Measurements from ENCODE around the gene SNRNP40. TPM values are rescaled to one million over a fixed set of nuclear protein-coding genes. Genes with fewer than 3 reads are reported as not detected.

SNRNP40 gene
- total and polyA plus RNA-seq, 8 donors: 33.9 to 78.6 (median 67.5) TPM

- TF ChIP-seq CTCF (IDR thresholded peaks at IDR 0.05): no peak
- no peaks in the 10 kb centered on the region for H3K9me3 ChIP-seq
- H3K27ac ChIP-seq: no peak overlapping the region
- no peak for DNase-seq
- intact Hi-C loops (cut with DNase I): no loop called here
- H3K36me3 ChIP-seq: no peaks in the 10 kb centered on the region
- no peak for ATAC-seq
- H3K27me3 ChIP-seq: peaks cover 0 to 13% of the 10 kb centered on the region in 2 donors
- H3K4me1 ChIP-seq: no peaks in the 10 kb centered on the region
- no peak overlapping the region for H3K4me3 ChIP-seq
These were observed 77.1 kb downstream of the SNRNP40 start for GRCh38 chr1:31219489-31219888.

GRCh38 chr1:31218705-31219104, 77.9 kb downstream of the SNRNP40 start:
- Histone ChIP-seq H3K27me3 (peaks cover 0 to 8% of the 10 kb centered on the region in 2 donors), H3K36me3 (no peaks in the 10 kb centered on the region), H3K27ac (no peak overlapping the region), H3K9me3 (no peaks in the 10 kb centered on the region), H3K4me1 (no peaks in the 10 kb centered on the region), H3K4me3 (no peak overlapping the region)
- ATAC-seq: no peak
- intact Hi-C loops (cut with DNase I): no loop called here
- DNase-seq: no peak
- no peak for TF ChIP-seq CTCF (IDR thresholded peaks at IDR 0.05)

- ATAC-seq: peak; percentile 59
- TF ChIP-seq CTCF (IDR thresholded peaks at IDR 0.05): no peak
- no peak overlapping the region for H3K27ac ChIP-seq
These were observed 80.6 kb downstream of the SNRNP40 start for GRCh38 chr1:31216016-31216415.

GRCh38 chr1:31215065-31215570, 81.5 kb downstream of the SNRNP40 start:
- intact Hi-C loops (cut with DNase I): no loop called here
- Histone ChIP-seq H3K4me3 (no peak overlapping the region), H3K27ac (no peak overlapping the region), H3K36me3 (no peaks in the 10 kb centered on the region), H3K9me3 (no peaks in the 10 kb centered on the region), H3K4me1 (no peaks in the 10 kb centered on the region), H3K27me3 (peaks cover 0 to 8% of the 10 kb centered on the region in 2 donors)
- TF ChIP-seq CTCF (IDR thresholded peaks at IDR 0.05): no peak
- ATAC-seq (no peak), DNase-seq (no peak)

More at GRCh38 chr1:31216016-31216415, 80.6 kb downstream of the SNRNP40 start:
- DNase-seq: peak in 3 of 4 donors; percentile 35 to 76 (median 35)
- intact Hi-C loops (cut with DNase I): no loop called here
- Histone ChIP-seq H3K9me3 (no peaks in the 10 kb centered on the region), H3K27me3 (peaks cover 0 to 8% of the 10 kb centered on the region in 2 donors), H3K4me1 (no peaks in the 10 kb centered on the region), H3K4me3 (no peak overlapping the region), H3K36me3 (no peaks in the 10 kb centered on the region)

GRCh38 chr1:31214316-31215064, 82.1 kb downstream of the SNRNP40 start:
- ATAC-seq (no peak), DNase-seq (no peak)
- no peak for TF ChIP-seq CTCF (IDR thresholded peaks at IDR 0.05)
- Histone ChIP-seq H3K9me3 (no peaks in the 10 kb centered on the region), H3K36me3 (no peaks in the 10 kb centered on the region), H3K4me3 (no peak overlapping the region), H3K4me1 (no peaks in the 10 kb centered on the region), H3K27me3 (peaks cover 0 to 8% of the 10 kb centered on the region in 2 donors), H3K27ac (no peak overlapping the region)
- intact Hi-C loops (cut with DNase I): no loop called here

Other genes with a start within 250 kb of the SNRNP40 start
- 100 to 1,000 TPM in 1 of 2 donors, 10 to 100 TPM in 1; 96.7 to 102 TPM for gene PUM1, start 231.1 kb downstream of the SNRNP40 start, total RNA-seq
- 100 to 1,000 TPM; 101 to 125 (median 112) TPM for gene PUM1, start 231.1 kb downstream of the SNRNP40 start, polyA plus RNA-seq (ENCODE audit: insufficient read length in 6 of 6)
- gene NKAIN1, start 56.9 kb downstream of the SNRNP40 start, total RNA-seq: not detected
- gene NKAIN1, start 56.9 kb downstream of the SNRNP40 start, polyA plus RNA-seq (ENCODE audit: insufficient read length in 6 of 6): 1 to 10 TPM; 1.7 to 3.2 (median 2.7) TPM
- 10 to 100 TPM; 20.1 to 23.4 TPM for gene ZCCHC17, start 244 bp upstream of the SNRNP40 start, total RNA-seq
- gene ZCCHC17, start 244 bp upstream of the SNRNP40 start, polyA plus RNA-seq (ENCODE audit: insufficient read length in 6 of 6): 10 to 100 TPM; 41.4 to 51.7 (median 45.4) TPM
- 10 to 100 TPM; 17.1 to 71.0 TPM for gene FABP3, start 76.3 kb upstream of the SNRNP40 start, total RNA-seq
- 10 to 100 TPM in 2 of 6 donors, 1 to 10 TPM in 4; 7.7 to 13.0 (median 8.1) TPM for gene FABP3, start 76.3 kb upstream of the SNRNP40 start, polyA plus RNA-seq (ENCODE audit: insufficient read length in 6 of 6)
- 100 to 1,000 TPM in 1 of 2 donors, 10 to 100 TPM in 1; 46.7 to 126 TPM for gene SERINC2, start 116.4 kb upstream of the SNRNP40 start, total RNA-seq
- gene SERINC2, start 116.4 kb upstream of the SNRNP40 start, polyA plus RNA-seq (ENCODE audit: insufficient read length in 6 of 6): 10 to 100 TPM; 10.4 to 15.6 (median 13.7) TPM